Measurements from ENCODE around the gene DPH5.

DNA sequence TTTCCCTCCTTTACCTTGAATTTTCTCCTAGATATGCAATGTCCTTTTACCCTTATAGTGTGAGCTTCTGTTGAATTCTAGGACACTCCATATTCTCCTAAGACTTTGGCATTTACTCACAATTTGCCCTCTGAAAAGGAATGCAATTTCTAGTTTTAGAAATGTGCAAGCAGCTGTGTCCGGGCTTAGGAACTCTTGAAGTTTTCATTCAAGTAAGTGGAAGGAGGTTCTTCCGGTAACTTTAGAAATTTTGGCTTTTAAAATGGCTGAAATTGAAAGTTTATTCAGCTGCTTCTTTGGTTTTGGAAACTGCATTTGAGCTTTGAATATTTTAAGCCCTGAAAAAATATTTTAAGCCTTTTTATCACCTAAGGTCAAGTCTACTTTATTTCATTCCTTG lies 56.3 kb downstream of the DPH5 start:
- no peak for TF ChIP-seq CSDC2 (CRISPR knock-in tag; IDR thresholded peaks at IDR 0.05)
- no peak for TF ChIP-seq PPARA (CRISPR knock-in tag; IDR thresholded peaks at IDR 0.05; ENCODE audit: borderline replicate concordance)
- TF ChIP-seq ZFP3 (CRISPR knock-in tag; IDR thresholded peaks at IDR 0.05) = no peak
- TF ChIP-seq, protein P1, sequence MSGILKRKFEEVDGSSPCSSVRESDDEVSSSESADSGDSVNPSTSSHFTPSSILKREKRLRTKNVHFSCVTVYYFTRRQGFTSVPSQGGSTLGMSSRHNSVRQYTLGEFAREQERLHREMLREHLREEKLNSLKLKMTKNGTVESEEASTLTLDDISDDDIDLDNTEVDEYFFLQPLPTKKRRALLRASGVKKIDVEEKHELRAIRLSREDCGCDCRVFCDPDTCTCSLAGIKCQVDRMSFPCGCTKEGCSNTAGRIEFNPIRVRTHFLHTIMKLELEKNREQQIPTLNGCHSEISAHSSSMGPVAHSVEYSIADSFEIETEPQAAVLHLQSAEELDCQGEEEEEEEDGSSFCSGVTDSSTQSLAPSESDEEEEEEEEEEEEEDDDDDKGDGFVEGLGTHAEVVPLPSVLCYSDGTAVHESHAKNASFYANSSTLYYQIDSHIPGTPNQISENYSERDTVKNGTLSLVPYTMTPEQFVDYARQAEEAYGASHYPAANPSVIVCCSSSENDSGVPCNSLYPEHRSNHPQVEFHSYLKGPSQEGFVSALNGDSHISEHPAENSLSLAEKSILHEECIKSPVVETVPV (CRISPR knock-in tag; IDR thresholded peaks at IDR 0.05) = no peak
- TF ChIP-seq ISL1 (CRISPR knock-in tag; IDR thresholded peaks at IDR 0.05) = no peak
- TF ChIP-seq OSR1 (CRISPR knock-in tag; IDR thresholded peaks at IDR 0.05) = no peak

All from SK-N-SH treated with all-trans-retinoic acid at 6 μM for 48 hours (cell line).